ENCODE measurements around the gene AFF3.

Gene AFF3

DNA sequence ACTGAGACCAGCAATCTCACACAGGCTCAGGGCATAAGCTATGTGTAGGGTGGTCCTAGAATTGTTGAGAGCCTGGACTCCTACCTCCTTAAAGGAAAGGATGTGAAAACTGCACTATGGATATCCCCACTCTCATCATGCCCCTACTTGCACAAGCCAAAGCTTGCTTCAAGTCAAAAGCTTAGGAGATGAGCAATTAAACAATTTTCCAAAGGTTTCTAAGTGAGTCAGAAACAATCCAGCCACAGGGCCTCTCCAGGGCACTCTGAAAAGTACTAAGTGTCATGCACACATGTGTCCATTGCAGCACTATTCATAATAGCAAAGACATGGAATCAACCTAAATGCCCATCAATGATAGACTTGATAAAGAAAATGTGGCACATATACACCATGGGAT, 215.4 kb downstream of the AFF3 start:
- no peak for DNase-seq (ENCODE audit: low read depth)

DNA sequence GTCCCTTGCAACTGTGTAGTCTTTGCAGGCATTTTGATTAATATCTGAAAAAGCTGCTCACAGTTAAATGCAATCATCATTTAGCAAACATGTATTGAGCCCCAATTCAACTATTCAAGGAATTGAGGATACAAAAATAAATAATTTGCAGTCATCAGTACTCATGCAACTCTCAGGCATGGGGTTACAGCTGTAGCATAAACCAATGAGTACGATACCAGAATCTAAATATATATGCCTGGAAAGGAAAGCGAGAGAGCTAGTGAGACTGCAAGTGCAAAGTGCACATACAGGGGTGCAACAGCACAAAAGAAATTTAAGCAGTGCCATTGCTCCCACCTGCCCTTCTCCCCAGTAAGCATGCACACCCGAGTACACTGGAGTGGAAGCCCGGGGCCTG, 216.4 kb downstream of the AFF3 start:
- DNase-seq (ENCODE audit: low read depth), result no peak

GRCh38 chr2:99922664-99923063, 219.7 kb downstream of the AFF3 start:
- no peak for DNase-seq (ENCODE audit: low read depth)

DNA sequence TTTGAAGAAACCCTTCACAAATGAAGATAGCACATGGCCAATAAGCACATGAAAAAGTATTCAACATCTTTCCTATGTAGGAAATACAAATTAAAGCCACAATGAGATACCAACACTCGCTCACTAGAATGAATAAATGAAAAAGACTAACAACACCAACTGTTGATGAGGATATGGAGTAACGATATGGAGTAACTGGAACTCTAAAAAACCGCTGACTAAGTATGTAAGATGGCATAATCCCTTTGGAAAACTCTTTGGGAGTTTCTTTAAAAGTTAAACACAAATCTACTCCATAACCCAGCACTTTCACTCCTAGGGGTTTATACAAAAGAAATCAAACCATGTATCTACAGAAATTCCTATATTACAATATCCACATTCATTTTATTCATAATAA, 220.5 kb downstream of the AFF3 start:
- no peak for DNase-seq (ENCODE audit: low read depth)

DNA sequence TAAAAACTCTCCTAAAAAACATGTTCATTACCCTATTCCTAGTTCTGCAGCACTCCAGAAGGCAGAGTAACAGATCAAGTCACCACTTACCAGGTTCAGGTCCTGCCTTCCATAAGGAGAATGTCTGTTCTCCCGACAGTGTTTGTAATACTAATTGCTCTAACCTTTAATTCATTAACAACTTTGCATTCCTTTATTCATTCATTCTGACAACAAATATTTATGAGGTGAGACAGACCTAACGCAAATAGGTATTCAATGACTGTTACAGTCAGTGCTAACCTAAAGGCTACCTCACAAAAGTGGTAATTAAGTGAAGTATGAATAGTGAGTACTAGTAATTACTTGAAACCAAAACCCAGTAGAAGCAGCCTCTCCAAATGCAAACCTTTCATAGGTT, 224.0 kb downstream of the AFF3 start:
- DNase-seq (ENCODE audit: low read depth), result no peak

DNA sequence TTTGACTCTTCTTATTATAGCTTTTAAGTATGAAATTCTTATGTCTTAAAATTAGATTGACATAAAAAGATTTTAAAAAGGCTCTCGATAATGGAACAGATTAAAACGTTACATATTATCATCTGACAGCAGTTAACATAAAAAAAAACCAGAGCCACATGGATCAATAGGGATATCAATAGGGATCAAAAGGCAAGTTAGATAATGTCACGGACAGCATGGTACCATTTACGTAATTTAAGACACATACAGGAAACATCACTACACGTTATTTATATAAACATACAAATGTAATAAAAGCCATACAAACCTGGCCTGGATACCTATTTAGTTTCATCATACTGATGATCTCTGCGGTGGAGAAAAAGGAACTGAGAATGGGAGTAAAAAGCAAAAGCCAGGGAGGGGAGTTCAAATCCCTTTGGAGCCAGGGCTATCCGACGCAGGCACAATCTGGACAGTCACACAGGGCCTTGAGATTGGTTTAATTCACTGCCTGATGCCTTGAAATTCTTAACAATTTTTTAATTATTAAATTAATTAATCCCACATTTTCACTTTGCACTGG, 227.2 kb downstream of the AFF3 start:
- no peak for DNase-seq (ENCODE audit: low read depth)

DNA sequence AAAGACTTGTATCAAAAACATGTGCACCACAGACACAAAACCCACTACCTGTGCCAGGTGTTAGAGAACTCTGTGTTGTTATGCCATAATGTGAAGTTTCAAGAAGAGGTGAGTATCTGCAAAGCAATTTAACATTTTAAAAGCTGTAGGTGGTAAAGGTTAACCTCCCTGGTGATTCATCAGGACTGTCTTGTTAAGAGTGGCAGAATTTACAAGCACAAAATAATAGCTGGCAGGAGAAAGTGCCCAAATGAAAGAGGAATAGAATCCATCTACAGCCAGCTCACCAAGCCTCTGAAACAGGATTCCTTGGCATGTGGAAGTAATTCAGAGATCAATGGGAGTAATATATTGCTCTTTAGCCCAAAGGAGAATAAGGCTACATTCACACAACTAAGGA, 230.7 kb downstream of the AFF3 start:
- DNase-seq (ENCODE audit: low read depth), result no peak

- no peak for DNase-seq (ENCODE audit: low read depth)
These were observed 231.5 kb downstream of the AFF3 start for GRCh38 chr2:99910902-99911301.

DNA sequence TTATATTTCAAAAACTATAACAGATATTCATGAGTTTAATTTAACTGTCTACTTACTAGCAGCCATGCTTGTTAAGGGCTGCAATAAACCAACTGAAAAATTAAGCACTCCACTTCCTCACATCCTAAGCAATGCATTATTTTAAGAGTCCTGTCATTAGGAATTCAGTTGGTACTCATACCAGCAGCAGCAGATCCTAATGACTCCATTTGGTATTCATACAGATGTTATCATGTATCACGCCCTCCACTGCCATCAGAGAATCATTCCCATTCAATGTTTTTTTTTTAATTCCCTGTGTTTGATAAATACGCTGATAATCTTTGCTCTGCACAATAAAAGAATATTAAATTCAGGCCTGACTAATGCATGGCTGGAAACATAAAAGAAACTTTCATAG, 236.8 kb downstream of the AFF3 start:
- DNase-seq (ENCODE audit: low read depth), result no peak

- no peak for DNase-seq (ENCODE audit: low read depth)
These were observed 237.4 kb downstream of the AFF3 start for GRCh38 chr2:99905025-99905424.

- no peak for DNase-seq (ENCODE audit: low read depth)
These were observed 238.4 kb downstream of the AFF3 start for GRCh38 chr2:99903981-99904380.

DNA sequence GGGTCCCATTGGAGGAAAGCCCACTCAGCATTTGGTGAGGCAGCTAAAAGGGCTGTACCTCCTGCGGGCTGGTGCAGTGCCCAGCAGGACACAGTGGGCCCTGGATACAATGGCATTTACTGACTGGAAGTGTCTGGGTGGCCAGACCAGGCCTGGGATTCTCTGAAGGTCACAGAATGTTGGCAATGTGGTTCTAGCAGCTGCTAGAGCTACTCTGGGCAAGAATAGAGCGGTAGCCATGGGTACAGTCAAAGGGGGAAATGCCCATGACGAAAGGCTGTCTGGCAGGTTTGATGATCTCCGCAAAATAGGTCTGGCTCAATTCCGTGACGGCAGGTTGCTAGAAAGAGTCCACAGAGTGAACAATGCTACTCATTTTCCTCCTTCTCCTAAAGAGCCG, 241.8 kb downstream of the AFF3 start:
- DNase-seq (ENCODE audit: low read depth), result no peak

DNA sequence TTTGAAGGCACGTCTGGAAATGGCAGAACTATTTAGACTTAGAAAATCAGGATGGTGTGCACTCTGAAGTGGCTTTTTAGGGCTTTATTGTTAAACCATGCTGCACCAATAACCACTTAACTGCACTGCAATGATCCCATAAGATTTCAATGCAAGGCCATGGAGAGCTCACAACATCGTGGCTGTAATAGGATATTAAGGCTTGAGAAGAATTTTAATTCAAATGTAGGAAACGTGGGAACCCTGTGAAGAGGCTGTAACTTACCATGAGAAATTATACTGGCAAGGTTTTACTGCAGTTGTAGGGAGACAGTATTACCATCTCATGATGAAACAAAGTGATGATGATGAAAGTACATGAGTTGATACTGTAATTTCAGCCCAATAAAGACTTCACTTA, 242.5 kb downstream of the AFF3 start:
- no peak for DNase-seq (ENCODE audit: low read depth)

GRCh38 chr2:99899058-99899855, 243.1 kb downstream of the AFF3 start:
- DNase-seq (ENCODE audit: low read depth), result no peak

DNA sequence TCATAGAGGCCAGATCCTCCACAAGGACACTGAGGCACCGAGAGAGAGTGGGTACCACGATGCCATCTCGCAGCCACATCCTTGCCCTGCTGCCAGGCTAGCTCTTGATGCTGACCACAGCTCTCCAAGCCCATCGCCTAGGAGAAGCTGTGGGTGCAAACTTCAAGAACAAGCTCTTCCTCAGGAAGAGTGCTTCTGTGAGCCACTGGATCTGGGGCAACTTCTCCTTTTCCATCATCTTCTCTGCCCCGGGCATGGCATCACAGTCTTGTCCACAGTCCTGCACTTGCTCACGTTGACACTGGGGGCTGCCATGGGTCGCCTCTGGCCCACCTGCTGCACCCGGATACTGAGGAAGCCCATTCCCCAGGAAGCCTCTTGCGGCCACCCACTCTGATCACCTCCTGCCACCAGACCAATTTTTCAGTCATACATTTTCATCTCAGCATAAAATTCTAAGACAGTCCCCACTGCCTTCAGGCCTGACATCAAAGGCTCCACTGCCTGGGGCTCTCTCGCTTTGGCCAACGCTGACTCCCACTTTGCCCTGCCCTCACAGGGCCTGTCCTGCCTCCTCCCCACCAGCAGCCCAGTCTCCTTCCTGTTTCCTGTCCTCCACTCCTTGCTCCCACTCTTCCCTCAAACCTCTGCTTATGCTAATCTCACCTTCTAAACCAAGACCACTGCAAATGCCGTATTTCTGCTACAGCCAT, 243.9 kb downstream of the AFF3 start:
- DNase-seq (ENCODE audit: low read depth), result no peak

- DNase-seq (ENCODE audit: low read depth), result no peak
These were observed 251.0 kb downstream of the AFF3 start for GRCh38 chr2:99891428-99891780.

DNA sequence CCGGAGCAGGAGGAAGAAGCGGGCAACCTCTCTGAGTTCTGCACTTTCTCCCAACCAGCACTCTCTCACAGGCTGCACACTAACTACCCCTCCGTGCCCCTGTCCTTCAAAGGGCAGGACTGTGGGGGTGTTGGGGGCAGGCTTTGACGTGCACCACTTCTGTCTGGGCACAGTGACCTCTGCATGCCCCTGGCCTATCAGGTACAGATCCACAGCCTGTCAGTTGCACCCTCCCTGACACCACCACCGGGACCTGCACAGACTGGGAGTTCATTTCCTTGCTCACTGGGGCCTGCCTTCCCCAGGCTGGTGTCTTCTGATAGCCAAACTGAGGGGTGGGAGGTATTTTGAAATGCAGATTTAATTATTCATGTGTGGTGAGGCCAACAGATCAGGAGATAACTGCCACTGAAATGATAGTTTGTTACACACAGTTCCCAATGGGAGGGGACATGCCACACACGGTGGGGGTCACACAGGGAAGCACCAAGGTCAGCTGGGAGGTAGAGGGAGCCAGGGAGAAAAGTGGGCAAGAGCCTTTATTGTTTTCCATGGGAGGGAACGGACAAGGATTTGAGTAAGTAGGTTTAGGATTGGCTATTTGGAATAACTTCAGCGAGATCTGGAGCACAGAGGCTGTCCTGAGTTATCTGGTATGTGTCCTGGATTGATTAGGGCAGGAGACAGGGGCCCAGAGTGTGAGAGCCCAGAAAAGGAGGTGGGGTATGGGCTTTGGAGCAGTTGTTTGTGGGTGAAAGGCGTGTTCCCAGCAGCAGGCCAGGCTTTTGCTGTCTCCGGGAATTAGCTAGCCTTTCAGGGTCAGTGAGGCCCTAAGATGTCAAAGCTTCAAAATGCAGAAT, 251.6 kb downstream of the AFF3 start:
- no peak for DNase-seq (ENCODE audit: low read depth)

DNA sequence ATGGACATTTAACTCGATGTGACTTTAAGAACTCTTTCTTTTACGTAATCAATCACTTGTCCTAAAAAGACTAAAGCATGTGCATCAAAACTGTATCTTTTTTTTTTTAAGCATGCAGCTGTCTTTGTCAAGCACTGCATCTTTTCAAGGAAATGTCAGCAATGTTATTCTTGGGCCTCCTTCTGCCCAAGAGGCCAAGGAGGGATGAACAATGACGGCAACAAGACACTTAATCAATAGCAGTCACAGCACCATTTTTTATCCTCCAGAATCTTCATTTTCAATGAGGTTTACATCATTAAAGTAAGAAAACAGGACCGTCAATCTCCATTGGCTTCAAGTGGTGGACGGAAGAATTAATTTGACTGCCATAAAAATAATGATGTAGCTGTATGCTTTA, 253.8 kb downstream of the AFF3 start:
- no peak for DNase-seq (ENCODE audit: low read depth)

GRCh38 chr2:99886418-99886817, 256.0 kb downstream of the AFF3 start:
- DNase-seq (ENCODE audit: low read depth), result no peak

GRCh38 chr2:99883358-99883757, 259.0 kb downstream of the AFF3 start:
- no peak for DNase-seq (ENCODE audit: low read depth)

DNA sequence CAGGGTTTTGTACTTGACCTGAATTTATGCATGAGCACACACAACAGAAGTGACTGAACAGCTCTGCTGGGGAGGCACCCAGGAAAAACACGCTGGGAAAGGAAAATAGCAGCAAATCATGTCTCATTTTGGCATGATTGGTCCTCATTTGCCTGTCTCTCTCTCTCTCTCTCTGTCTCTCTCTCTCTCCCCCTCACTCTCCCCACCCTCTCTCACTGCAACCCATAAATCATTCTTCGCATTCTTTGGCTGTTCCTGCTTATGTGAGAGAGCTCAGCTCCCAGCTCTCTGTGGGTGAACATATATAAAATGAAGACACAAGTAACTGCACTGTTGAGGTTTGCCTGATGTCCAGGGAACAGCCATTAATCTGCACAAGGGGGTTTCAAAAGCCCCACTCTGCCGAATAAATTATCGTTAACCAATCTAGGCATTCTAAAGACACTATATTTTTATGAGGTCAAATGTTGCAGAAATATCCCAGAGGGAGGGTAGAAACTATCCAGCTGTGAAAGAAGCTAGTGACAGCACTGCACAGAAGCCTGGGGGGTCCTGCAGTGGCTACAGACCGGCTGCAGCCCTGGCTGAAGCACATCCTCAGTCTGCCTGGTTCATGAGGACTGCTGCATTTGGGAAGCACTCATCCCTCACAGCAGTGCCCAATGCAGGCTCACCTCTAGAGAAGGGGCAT, 260.3 kb downstream of the AFF3 start:
- DNase-seq (ENCODE audit: low read depth), result no peak

DNA sequence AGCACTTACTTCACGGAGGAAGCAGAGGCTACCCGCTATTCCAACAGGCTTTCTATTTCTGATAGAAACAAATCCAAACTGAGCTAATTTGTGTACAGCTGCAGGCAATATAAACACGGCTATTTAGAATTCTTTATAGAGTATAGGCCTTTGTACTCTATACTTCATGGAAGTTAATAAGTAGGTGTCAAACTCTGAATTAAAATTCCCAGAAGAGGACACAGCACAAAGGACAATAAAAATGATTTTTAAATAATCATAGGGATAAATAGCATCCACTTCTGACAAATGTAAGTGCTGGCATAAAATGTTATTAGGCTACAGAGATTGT, 261.5 kb downstream of the AFF3 start:
- no peak for DNase-seq (ENCODE audit: low read depth)

All from activated T-cell treated with anti-CD3 and anti-CD28 coated beads for 24 hours (primary cell).